B cell (primary cell): ENCODE data around the gene ZNF827. TPM values are rescaled to one million over a fixed set of nuclear protein-coding genes. Genes with fewer than 3 reads are reported as not detected.

ENCODE experiments used
- ATAC-seq: fragments of 200-7000 bp; cut with Tn5 transposase; one replicate; pipeline ENCODE4 v1.10.0; 2021; ENCODE audit warnings: low read depth, mild to moderate bottlenecking, moderate number of reproducible peaks, moderate library complexity
- CTCF ChIA-PET: fragments of 350-600 bp; sonication (Branson Sonifier 250); formaldehyde crosslinking; loops from one replicate; lab custom pipeline; 2021; ENCODE audit warnings: antibody characterized with exemption, inconsistent platforms; lab: Charles Lee
- POLR2A ChIA-PET: fragments of 350-600 bp; sonication (Branson Sonifier 250); formaldehyde crosslinking; loops from one replicate; lab custom pipeline; 2021; ENCODE audit warnings: antibody characterized with exemption; lab: Charles Lee
- DNase-seq: peaks from one replicate; pipeline ENCODE4 v3.0.0; 2013
- H2AFZ ChIP-seq: 2 replicates; pipeline ENCODE4 v1.6.1; 2012; ENCODE audit warnings: mild to moderate bottlenecking, low read depth, low read length; ENCODE audit not compliant: insufficient read depth, poor library complexity, severe bottlenecking
- H3K27ac ChIP-seq, 2 donors: 1 replicate in 1 of 2; 2 replicates in 1 of 2; pipeline ENCODE4 v1.5.1; 2012 to 2013; ENCODE audit warnings: low read length in 2 of 2, mild to moderate bottlenecking in 2 of 2, moderate library complexity in 1 of 2
- H3K27me3 ChIP-seq, 4 experiments: fragments of 200-600 bp in 1 of 4; sonication (generic) in 1 of 4; replicated peaks in 1 of 4; 1 replicate in 2 of 4; 2 replicates in 2 of 4; pipeline versions ENCODE4 v1.6.1 to v1.7.0; 2013 to 2016; ENCODE audit warnings: low read length in 3 of 4, mild to moderate bottlenecking in 2 of 4, mixed read lengths in 1 of 4, moderate library complexity in 1 of 4; ENCODE audit not compliant: insufficient read depth in 4 of 4, control insufficient read depth in 3 of 4; ENCODE audit errors: control extremely low read depth in 1 of 4
- H3K36me3 ChIP-seq, 2 experiments: replicated peaks in 1 of 2; 1 replicate in 1 of 2; 2 replicates in 1 of 2; pipeline versions ENCODE4 v1.6.1 to v1.7.1; 2013; ENCODE audit warnings: low read length in 1 of 2; ENCODE audit not compliant: insufficient read depth in 2 of 2, control insufficient read depth in 1 of 2; ENCODE audit errors: control extremely low read depth in 1 of 2, extremely low read depth in 1 of 2
- H3K4me1 ChIP-seq, 2 donors: fragments of 200-600 bp in 1 of 2; sonication (generic) in 1 of 2; 1 replicate in 1 of 2; 2 replicates in 1 of 2; pipeline versions ENCODE4 v1.5.1 to v1.6.1; 2013 to 2017; ENCODE audit warnings: low read length in 2 of 2; ENCODE audit not compliant: control insufficient read depth in 2 of 2, insufficient read depth in 2 of 2
- H3K4me2 ChIP-seq: replicated peaks from 2 replicates; pipeline ENCODE3; 2012; ENCODE audit warnings: mild to moderate bottlenecking, low read depth, low read length; ENCODE audit not compliant: poor library complexity, severe bottlenecking
- H3K4me3 ChIP-seq, 5 experiments: fragments of 200-600 bp in 1 of 5; sonication (generic) in 1 of 5; 1 replicate in 3 of 5; 2 replicates in 2 of 5; pipeline versions ENCODE4 v1.5.1 to v1.7.0; 2011 to 2016; ENCODE audit warnings: low read length in 4 of 5, mild to moderate bottlenecking in 4 of 5, low read depth in 2 of 5, control low read depth in 1 of 5, moderate library complexity in 1 of 5; ENCODE audit not compliant: insufficient read depth in 1 of 5; ENCODE audit errors: control extremely low read depth in 1 of 5, extremely low read depth in 1 of 5
- H3K79me2 ChIP-seq: fragments of 200-600 bp; sonication (generic); one replicate; pipeline ENCODE4 v1.6.0; 2016; ENCODE audit warnings: low read length; ENCODE audit not compliant: control insufficient read depth, insufficient read depth
- H3K9ac ChIP-seq: fragments of 200-600 bp; sonication (generic); 2 replicates; pipeline ENCODE4 v1.6.1; 2017; ENCODE audit warnings: mild to moderate bottlenecking, low read length, moderate library complexity
- H3K9me3 ChIP-seq, 3 donors: one replicate each; pipeline versions ENCODE4 v1.6.1 to v1.7.1; 2013; ENCODE audit warnings: low read length in 2 of 3; ENCODE audit not compliant: control insufficient read depth in 2 of 3, insufficient read depth in 1 of 3; ENCODE audit errors: control extremely low read depth in 1 of 3
- H4K20me1 ChIP-seq: 2 replicates; pipeline ENCODE4 v1.6.0; 2012; ENCODE audit warnings: mild to moderate bottlenecking, low read length; ENCODE audit not compliant: insufficient read depth, control insufficient read depth, poor library complexity, severe bottlenecking
- H3K27ac Mint-ChIP-seq: one replicate; pipeline ENCODE4 v1.8.0; 2021; ENCODE audit warnings: mixed read lengths
- H3K27me3 Mint-ChIP-seq: one replicate; pipeline ENCODE4 v1.8.0; 2021; ENCODE audit warnings: mixed read lengths
- H3K4me1 Mint-ChIP-seq: one replicate; pipeline ENCODE4 v1.8.0; 2021; ENCODE audit warnings: mixed read lengths
- H3K4me3 Mint-ChIP-seq: one replicate; pipeline ENCODE4 v1.8.0; 2021; ENCODE audit warnings: mixed read lengths
- H3K9me3 Mint-ChIP-seq: one replicate; pipeline ENCODE4 v1.8.0; 2022; ENCODE audit warnings: mixed read lengths; ENCODE audit not compliant: insufficient read depth
- EZH2 ChIP-seq: IDR thresholded peaks from 2 replicates; pipeline ENCODE4 v1.6.1; 2012; ENCODE audit warnings: borderline replicate concordance, low read depth, mild to moderate bottlenecking, moderate library complexity, low read length; ENCODE audit not compliant: insufficient read depth, poor library complexity, severe bottlenecking
- WGBS: methylation state at CpG from one replicate; pipeline ENCODE4 v1.1.5; 2013; ENCODE audit warnings: missing lambda C conversion rate; ENCODE audit not compliant: insufficient coverage; 5-methylcytosine and 5-hydroxymethylcytosine counted together
- intact Hi-C: fragments of 100-400 bp; cut with micrococcal nuclease; formaldehyde crosslinking; loops from one replicate; pipeline ENCODE4 v1.10.0; 2022
- polyA plus RNA-seq: library from polyadenylated mRNA; depleted of rRNA; stranded (reverse); fragments of >200 nt; gene quantifications from 2 replicates; pipeline ENCODE4 v1.2.3, GENCODE V29; 2012
- total RNA-seq, 2 donors: library from RNA; stranded (reverse); fragments of 120-200 nt in 1 of 2; gene quantifications; 1 replicate in 1 of 2; 2 replicates in 1 of 2; pipeline versions ENCODE4 v1.2.3 to v1.2.4, GENCODE V29; 2013 to 2022
- TF ChIP-seq, protein P1 (sequence below): fragments of 200-600 bp; IDR thresholded peaks from one replicate; pipeline ENCODE4 v1.8.0; 2022; ENCODE audit warnings: antibody characterized with exemption, mild to moderate bottlenecking

The ZNF827 gene
- total and polyA plus RNA-seq, 2 donors (not counting 1 experiment from before 2014, with no cell fraction given), result 20.6 to 30.1 TPM

DNA sequence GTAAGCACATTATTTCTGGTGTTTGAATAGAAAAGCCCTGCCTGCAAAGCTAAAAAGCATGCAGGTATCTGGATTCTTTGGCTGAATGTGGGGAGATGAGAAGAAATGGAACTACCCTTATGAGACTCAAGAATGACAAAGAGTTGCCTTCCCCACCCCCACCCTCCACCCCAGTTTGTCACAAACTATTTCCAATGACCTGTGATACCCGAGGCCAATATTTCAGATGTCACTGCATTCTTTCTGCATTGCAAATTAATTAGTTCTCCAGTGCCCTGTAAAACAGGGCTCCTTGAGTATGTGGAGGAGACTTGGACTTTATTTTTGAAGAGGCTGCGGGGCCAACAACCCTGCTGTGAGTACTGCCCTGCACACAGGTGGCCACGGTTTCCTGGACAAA lies 116.4 kb downstream of the ZNF827 start:
- intact Hi-C loops, result no loop called here
- Histone ChIP-seq H3K36me3 (peaks cover 3 to 26% of the 10 kb centered on the region in 2 experiments), H2AFZ (no peak overlapping the region), H3K9ac (no peak overlapping the region), H3K27ac (no peak overlapping the region), H3K27me3 (no peaks in the 10 kb centered on the region), H3K4me2 (no peak overlapping the region), H3K79me2 (no peaks in the 10 kb centered on the region), H3K9me3 (no peaks in the 10 kb centered on the region), H4K20me1 (no peaks in the 10 kb centered on the region), H3K4me1 (no peaks in the 10 kb centered on the region), H3K4me3 (no peak overlapping the region)
- no peak for DNase-seq
- no peak for ATAC-seq
- H3K27ac Mint-ChIP-seq, result no peak overlapping the region
- H3K9me3 Mint-ChIP-seq, result no peaks in the 10 kb centered on the region
- TF ChIP-seq EZH2, result no peak
- TF ChIP-seq, protein P1, sequence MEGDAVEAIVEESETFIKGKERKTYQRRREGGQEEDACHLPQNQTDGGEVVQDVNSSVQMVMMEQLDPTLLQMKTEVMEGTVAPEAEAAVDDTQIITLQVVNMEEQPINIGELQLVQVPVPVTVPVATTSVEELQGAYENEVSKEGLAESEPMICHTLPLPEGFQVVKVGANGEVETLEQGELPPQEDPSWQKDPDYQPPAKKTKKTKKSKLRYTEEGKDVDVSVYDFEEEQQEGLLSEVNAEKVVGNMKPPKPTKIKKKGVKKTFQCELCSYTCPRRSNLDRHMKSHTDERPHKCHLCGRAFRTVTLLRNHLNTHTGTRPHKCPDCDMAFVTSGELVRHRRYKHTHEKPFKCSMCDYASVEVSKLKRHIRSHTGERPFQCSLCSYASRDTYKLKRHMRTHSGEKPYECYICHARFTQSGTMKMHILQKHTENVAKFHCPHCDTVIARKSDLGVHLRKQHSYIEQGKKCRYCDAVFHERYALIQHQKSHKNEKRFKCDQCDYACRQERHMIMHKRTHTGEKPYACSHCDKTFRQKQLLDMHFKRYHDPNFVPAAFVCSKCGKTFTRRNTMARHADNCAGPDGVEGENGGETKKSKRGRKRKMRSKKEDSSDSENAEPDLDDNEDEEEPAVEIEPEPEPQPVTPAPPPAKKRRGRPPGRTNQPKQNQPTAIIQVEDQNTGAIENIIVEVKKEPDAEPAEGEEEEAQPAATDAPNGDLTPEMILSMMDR, result no peak
- H3K4me1 Mint-ChIP-seq, result peaks cover 4% of the 10 kb centered on the region
- no peaks in the 10 kb centered on the region for H3K27me3 Mint-ChIP-seq
- H3K4me3 Mint-ChIP-seq, result no peak overlapping the region
- WGBS, result 47% methylated on average over 2 of the region's 3 CpGs
- ChIA-PET POLR2A (no interaction called here), CTCF (no interaction called here)

GRCh38 chr4:145821766-145822165 lies 116.9 kb downstream of the ZNF827 start:
- no peaks in the 10 kb centered on the region for H3K4me1 ChIP-seq
- no peak overlapping the region for H3K9ac ChIP-seq
- H3K4me3 Mint-ChIP-seq, result no peak overlapping the region
- no peaks in the 10 kb centered on the region for H3K79me2 ChIP-seq
- POLR2A ChIA-PET, result no interaction called here
- intact Hi-C loops, result no loop called here
- TF ChIP-seq EZH2, result no peak
- TF ChIP-seq, protein P1, result no peak
- H3K27me3 Mint-ChIP-seq, result no peaks in the 10 kb centered on the region
- H3K27me3 ChIP-seq, result no peaks in the 10 kb centered on the region
- WGBS, result no CpG with 5 or more reads among the region's 4 CpGs
- H3K9me3 ChIP-seq, result no peaks in the 10 kb centered on the region
- H3K36me3 ChIP-seq, result peaks cover 4 to 28% of the 10 kb centered on the region in 2 experiments
- no peaks in the 10 kb centered on the region for H3K9me3 Mint-ChIP-seq
- no peak overlapping the region for H3K27ac Mint-ChIP-seq
- H2AFZ ChIP-seq, result no peak overlapping the region
- no peaks in the 10 kb centered on the region for H4K20me1 ChIP-seq
- no peak overlapping the region for H3K4me2 ChIP-seq
- peaks cover 4% of the 10 kb centered on the region for H3K4me1 Mint-ChIP-seq
- CTCF ChIA-PET, result no interaction called here
- no peak overlapping the region for H3K27ac ChIP-seq
- no peak overlapping the region for H3K4me3 ChIP-seq
- ATAC-seq (no peak), DNase-seq (no peak)
